ENCODE measurements around the gene LYRM1. TPM values are rescaled to one million over a fixed set of nuclear protein-coding genes. Genes with fewer than 3 reads are reported as not detected.

Gene LYRM1
- total and polyA plus RNA-seq, 8 donors, result 6.7 to 58.5 (median 27.8) TPM

GRCh38 chr16:20883554-20884239 is 16.9 kb upstream of the LYRM1 start:
- Histone ChIP-seq H3K27ac (peak overlapping the region in 4 of 5 donors; percentile 13 to 82 (median 60)), H3K36me3 (no peaks in the 10 kb centered on the region), H3K9me3 (no peaks in the 10 kb centered on the region), H3K4me3 (no peak overlapping the region), H3K4me1 (peaks cover 53 to 90% (median 72%) of the 10 kb centered on the region in 4 donors), H3K27me3 (no peaks in the 10 kb centered on the region)
- TF ChIP-seq EP300 (IDR thresholded peaks at IDR 0.05) (no peak), POLR2A (IDR thresholded peaks at IDR 0.05) (no peak), POLR2AphosphoS5 (IDR thresholded peaks at IDR 0.05) (no peak), CTCF (IDR thresholded peaks at IDR 0.05) (no peak)
- 33 to 57% (median 52%) methylated on average over 5 of the region's 5 CpGs for WGBS, 5 donors
- peak in 1 of 2 donors; percentile 59 for DNase-seq
- intact Hi-C loops (cut with DNase I; ENCODE audit: low total_unique reads), result no loop called here

GRCh38 chr16:20884240-20884556 is 16.4 kb upstream of the LYRM1 start:
- H3K4me1 ChIP-seq, result peaks cover 48 to 87% (median 68%) of the 10 kb centered on the region in 4 donors
- no peaks in the 10 kb centered on the region for H3K36me3 ChIP-seq
- intact Hi-C loops (cut with DNase I; ENCODE audit: low total_unique reads), result no loop called here
- H3K9me3 ChIP-seq, result no peaks in the 10 kb centered on the region
- no peak overlapping the region for H3K4me3 ChIP-seq
- H3K27me3 ChIP-seq, result no peaks in the 10 kb centered on the region
- WGBS, 5 donors, result 31 to 58% (median 42%) methylated on average over 1 of the region's 1 CpG
- peak overlapping the region in 4 of 5 donors; percentile 13 to 82 (median 60) for H3K27ac ChIP-seq
- DNase-seq, result no peak
- TF ChIP-seq POLR2A (IDR thresholded peaks at IDR 0.05) (no peak), POLR2AphosphoS5 (IDR thresholded peaks at IDR 0.05) (no peak), EP300 (IDR thresholded peaks at IDR 0.05) (no peak), CTCF (IDR thresholded peaks at IDR 0.05) (no peak)

GRCh38 chr16:20886320-20886719 is 14.3 kb upstream of the LYRM1 start:
- WGBS, 5 donors, result 0 to 59% (median 20%) methylated on average over 1 of the region's 1 CpG

GRCh38 chr16:20887207-20887606 is 13.4 kb upstream of the LYRM1 start:
- no peak for DNase-seq
- Histone ChIP-seq H3K4me1 (peaks cover 28 to 74% (median 51%) of the 10 kb centered on the region in 4 donors), H3K4me3 (no peak overlapping the region), H3K9me3 (no peaks in the 10 kb centered on the region), H3K36me3 (peaks cover 0 to 16% (median 9%) of the 10 kb centered on the region in 4 donors), H3K27me3 (no peaks in the 10 kb centered on the region), H3K27ac (peak overlapping the region in 1 of 5 donors; percentile 9)
- WGBS, 5 donors, result 81 to 96% (median 93%) methylated on average over 1 of the region's 1 CpG
- TF ChIP-seq CTCF (IDR thresholded peaks at IDR 0.05), result no peak
- no peak for TF ChIP-seq POLR2AphosphoS5 (IDR thresholded peaks at IDR 0.05)
- no peak for TF ChIP-seq POLR2A (IDR thresholded peaks at IDR 0.05)
- TF ChIP-seq EP300 (IDR thresholded peaks at IDR 0.05), result no peak
- intact Hi-C loops (cut with DNase I; ENCODE audit: low total_unique reads), result no loop called here

More at GRCh38 chr16:20886320-20886719, 14.3 kb upstream of the LYRM1 start:
- Histone ChIP-seq H3K9me3 (no peaks in the 10 kb centered on the region), H3K36me3 (peaks cover 0 to 7% (median under 1%) of the 10 kb centered on the region in 4 donors), H3K27ac (peak overlapping the region in 1 of 5 donors; percentile 9), H3K4me1 (peaks cover 36 to 83% (median 56%) of the 10 kb centered on the region in 4 donors), H3K4me3 (no peak overlapping the region), H3K27me3 (no peaks in the 10 kb centered on the region)
- TF ChIP-seq CTCF (IDR thresholded peaks at IDR 0.05), result no peak
- TF ChIP-seq POLR2AphosphoS5 (IDR thresholded peaks at IDR 0.05), result no peak
- TF ChIP-seq POLR2A (IDR thresholded peaks at IDR 0.05), result no peak
- TF ChIP-seq EP300 (IDR thresholded peaks at IDR 0.05), result no peak
- no peak for DNase-seq
- intact Hi-C loops (cut with DNase I; ENCODE audit: low total_unique reads), result no loop called here
